K562 (cell line): ENCODE results near the gene WWC2. TPM values are rescaled to one million over a fixed set of nuclear protein-coding genes. Genes with fewer than 3 reads are reported as not detected.

Source experiments
- ATAC-seq: fragments of 200-7000 bp; cut with Tn5 transposase; 3 replicates; pipeline ENCODE4 v1.9.1; 2020; ENCODE audit warnings: moderate library complexity
- BruUV-seq: library from RNA; stranded (reverse); fragments of 400-500 nt; replicated peaks from 2 replicates; lab custom pipeline; 2021; lab: Mats Ljungman, UMichigan
- CTCF ChIA-PET: fragments of 300-600 bp; formaldehyde crosslinking; extraction: SDS; loops from one replicate; lab custom pipeline; 2021; ENCODE audit warnings: low intra/inter-chr PET ratio; lab: Yijun Ruan, JAX
- POLR2A ChIA-PET: fragments of 300-600, 350-650 bp; sonication (Branson Sonifier 250); formaldehyde crosslinking; extraction: SDS; loops from one replicate; lab custom pipeline; 2021; ENCODE audit warnings: antibody characterized with exemption, inconsistent platforms; lab: Yijun Ruan, JAX
- DNase-seq, 4 experiments: peaks; one replicate each; pipeline versions ENCODE4 v3.0.0 to v3.0.0-alpha.2; 2011 to 2018; ENCODE audit warnings: low spot score in 3 of 4, mixed read lengths in 3 of 4; ENCODE audit errors: extremely low read depth in 1 of 4
- FAIRE-seq: peaks from 2 replicates; lab custom pipeline; 2011; peaks lifted over from hg19 to GRCh38; lab: Jason Lieb, UNC
- H2AFZ ChIP-seq: 2 replicates; pipeline ENCODE4 v1.6.0; 2011; ENCODE audit warnings: low read depth, low read length, control low read depth, inconsistent platforms
- H3K27ac ChIP-seq: fragments of 200-600 bp; 3 replicates; pipeline ENCODE4 v1.8.0; 2011; ENCODE audit warnings: low read depth, mild to moderate bottlenecking, control low read depth, inconsistent platforms, low read length, moderate library complexity, mixed read lengths; ENCODE audit errors: extremely low read depth
- H3K27me3 ChIP-seq, 2 experiments: fragments of 300-600 bp in 1 of 2; 2 replicates in 1 of 2; 3 replicates in 1 of 2; pipeline versions ENCODE4 v1.6.0 to v1.8.0; 2011; ENCODE audit warnings: inconsistent platforms in 2 of 2, low read length in 2 of 2, mild to moderate bottlenecking in 1 of 2, mixed read lengths in 1 of 2, moderate library complexity in 1 of 2; ENCODE audit not compliant: control insufficient read depth in 2 of 2, insufficient read depth in 2 of 2
- H3K36me3 ChIP-seq: fragments of 300-600 bp; 3 replicates; pipeline ENCODE4 v1.8.0; 2011; ENCODE audit warnings: mild to moderate bottlenecking, low read length, inconsistent platforms; ENCODE audit not compliant: control insufficient read depth, insufficient read depth
- H3K4me1 ChIP-seq, 2 experiments: fragments of 200-600 bp in 1 of 2; replicated peaks in 1 of 2; 2 replicates in 1 of 2; 3 replicates in 1 of 2; pipeline versions ENCODE4 v1.5.1 to v1.8.0; 2011; ENCODE audit warnings: inconsistent platforms in 2 of 2, low read length in 2 of 2, mild to moderate bottlenecking in 1 of 2, mixed read lengths in 1 of 2, moderate library complexity in 1 of 2; ENCODE audit not compliant: control insufficient read depth in 2 of 2, insufficient read depth in 2 of 2
- H3K4me2 ChIP-seq: 2 replicates; pipeline ENCODE4 v1.6.1; 2011; ENCODE audit warnings: low read length, control low read depth, inconsistent platforms, mixed read lengths; ENCODE audit not compliant: insufficient read depth
- H3K4me3 ChIP-seq: fragments of 200-600 bp; sonication (generic), shearing (Covaris generic); 2 replicates; pipeline ENCODE4 v1.5.1; 2016; ENCODE audit warnings: control low read depth, inconsistent platforms
- H3K79me2 ChIP-seq: fragments of 200-600 bp; 3 replicates; pipeline ENCODE4 v1.8.0; 2011; ENCODE audit warnings: low read length, inconsistent platforms; ENCODE audit not compliant: control insufficient read depth, insufficient read depth
- H3K9ac ChIP-seq, 2 experiments: 2 replicates each; pipeline versions ENCODE4 v1.6.0 to v1.6.1; 2011; ENCODE audit warnings: low read depth in 2 of 2, low read length in 2 of 2, control low read depth in 1 of 2, inconsistent platforms in 1 of 2, mild to moderate bottlenecking in 1 of 2, mixed read lengths in 1 of 2; ENCODE audit not compliant: insufficient read depth in 1 of 2
- H3K9me1 ChIP-seq: one replicate; pipeline ENCODE4 v1.6.0; 2011; ENCODE audit warnings: inconsistent platforms, mild to moderate bottlenecking, low read length, moderate library complexity; ENCODE audit not compliant: control insufficient read depth, insufficient read depth
- H3K9me3 ChIP-seq: replicated peaks from 2 replicates; pipeline ENCODE4 v1.5.1; 2011; ENCODE audit warnings: low read depth, low read length, inconsistent platforms; ENCODE audit not compliant: control insufficient read depth, insufficient read depth
- H4K20me1 ChIP-seq: replicated peaks from 2 replicates; pipeline ENCODE4 v1.6.1; 2011; ENCODE audit warnings: low read length, inconsistent platforms, mixed read lengths; ENCODE audit not compliant: control insufficient read depth, insufficient read depth
- CBX3 ChIP-seq, 2 experiments: IDR thresholded peaks; 1 replicate in 1 of 2; 2 replicates in 1 of 2; pipeline ENCODE4 v1.6.1; 2012; ENCODE audit warnings: inconsistent platforms in 2 of 2, low read length in 2 of 2, borderline replicate concordance in 1 of 2, control low read depth in 1 of 2
- COPS2 ChIP-seq: fragments of 450-650 bp; conservative IDR thresholded peaks from 2 replicates; pipeline ENCODE4 v1.6.1; 2016; ENCODE audit warnings: mild to moderate bottlenecking, moderate library complexity
- EHMT2 ChIP-seq: fragments of 450-650 bp; IDR thresholded peaks from 2 replicates; pipeline ENCODE4 v1.6.1; 2018; ENCODE audit warnings: antibody characterized with exemption
- FOXJ2 ChIP-seq: fragments of 200-800 bp; sonication (Bioruptor generic); IDR thresholded peaks from 2 replicates; pipeline ENCODE4 v1.6.1; 2016; ENCODE audit warnings: missing genetic modification characterization, missing compliant biosample characterization
- HNRNPK ChIP-seq: fragments of 200-400 bp; formaldehyde crosslinking; IDR thresholded peaks from one replicate; pipeline ENCODE4 v1.6.1; 2018; ENCODE audit warnings: mild to moderate bottlenecking, low read depth, low read length; ENCODE audit not compliant: poor library complexity, severe bottlenecking
- NFIC ChIP-seq: fragments of 450-650 bp; IDR thresholded peaks from 2 replicates; pipeline ENCODE4 v1.6.1; 2017; ENCODE audit warnings: mild to moderate bottlenecking, inconsistent platforms
- RBM25 ChIP-seq: fragments of 200-400 bp; formaldehyde crosslinking; IDR thresholded peaks from 2 replicates; pipeline ENCODE4 v1.6.1; 2018; ENCODE audit warnings: low read length, low read depth, moderate library complexity; ENCODE audit not compliant: severe bottlenecking
- SMARCC2 ChIP-seq: fragments of 450-650 bp; IDR thresholded peaks from 2 replicates; pipeline ENCODE4 v1.6.1; 2017; ENCODE audit warnings: antibody characterized with exemption, moderate library complexity, mild to moderate bottlenecking, low read depth
- TRIM28 ChIP-seq: fragments of 450-650 bp; IDR thresholded peaks from 2 replicates; pipeline ENCODE4 v1.6.1; 2017
- ZNF584 ChIP-seq: fragments of 200-800 bp; sonication (Bioruptor generic); IDR thresholded peaks from 2 replicates; pipeline ENCODE4 v1.6.1; 2016; ENCODE audit warnings: low read depth, mild to moderate bottlenecking, missing genetic modification characterization, missing compliant biosample characterization
- in situ Hi-C: fragments of 300-500 bp; cut with MboI; formaldehyde crosslinking; loops from 4 replicates; pipeline ENCODE4 v1.15.0; 2018; ENCODE audit warnings: inconsistent platforms, mixed read lengths
- intact Hi-C: fragments of 100-400 bp; cut with micrococcal nuclease; formaldehyde crosslinking; loops from 2 replicates; pipeline ENCODE4 v1.14.2; 2022
- polyA plus RNA-seq, 8 experiments: library from polyadenylated mRNA; depleted of rRNA in 4 of 8; stranded (reverse) in 5 of 8; unstranded in 3 of 8; fragments of >200 nt; fragmentation: Nextera tagmentation in 2 of 8; fragmentation: Illumina TruSeq in 1 of 8; extraction: Ambion mirVana in 2 of 8; extraction: Trizol in 1 of 8; gene quantifications; 2 replicates each; pipeline versions ENCODE4 v1.2.1 to v1.2.3, GENCODE V29; 2011 to 2014; ENCODE audit warnings: inconsistent platforms in 1 of 8, missing spikeins in 1 of 8
- total RNA-seq, 7 experiments: library from RNA; depleted of rRNA in 6 of 7; stranded (reverse); fragments of >200 nt in 6 of 7; fragmentation: Illumina TruSeq in 2 of 7; extraction: Trizol in 2 of 7; gene quantifications; 2 replicates each; pipeline versions ENCODE4 v1.2.1 to v1.2.3, GENCODE V29; 2011 to 2021; ENCODE audit warnings: low replicate concordance in 1 of 7

WWC2 gene
- total and polyA plus RNA-seq, 9 of the 15 experiments (the other 6 are each of a cell fraction or from before 2014, with no cell fraction given) = 3.7 to 39.4 (median 19.6) TPM

- TF ChIP-seq COPS2 = no peak
- TF ChIP-seq SMARCC2 = no peak
- no peak for TF ChIP-seq ZNF584
- no peak for TF ChIP-seq FOXJ2 (tag)
- TF ChIP-seq RBM25 = peak; percentile 63
- no peak for TF ChIP-seq EHMT2
- TF ChIP-seq CBX3 (IDR thresholded peaks at IDR 0.05; ENCODE audit: borderline replicate concordance in 1 of 2, low read length in 2 of 2) = peak in 1 of 2 experiments; percentile 36; a peak in 1 of 3 replicates
- TF ChIP-seq NFIC = no peak
- no peak for TF ChIP-seq TRIM28
- no peak for TF ChIP-seq HNRNPK
- TF ChIP-seq, all 486 proteins: peak for 2
- no peaks in the 10 kb centered on the region for H3K4me1 ChIP-seq
- H3K27ac ChIP-seq = no peak overlapping the region
- no peaks in the 10 kb centered on the region for H3K79me2 ChIP-seq
- no peaks in the 10 kb centered on the region for H3K36me3 ChIP-seq
- no TSS peak for BruUV-seq
- no peaks in the 10 kb centered on the region for H3K9me3 ChIP-seq
- in situ Hi-C loops (loop anchor here (5.0 to 10.0 kb wide), 3 partner anchors 139 to 334 kb away; no protein-coding TSS in a partner anchor), intact Hi-C loops (loop anchor here (5.0 kb wide), 2 partner anchors 64 to 71 kb away; no protein-coding TSS in a partner anchor)
- no peak overlapping the region for H3K9ac ChIP-seq
- H3K9me1 ChIP-seq = no peaks in the 10 kb centered on the region
- ATAC-seq = no peak
- H4K20me1 ChIP-seq = no peaks in the 10 kb centered on the region
- no peak for DNase-seq
- FAIRE-seq = no peak
- H3K4me3 ChIP-seq = no peak overlapping the region
- ChIA-PET CTCF (interaction anchor here (4.8 kb wide), 1 partner anchor 191 kb away, joined by 44 read pairs; no protein-coding TSS in a partner anchor), POLR2A (interaction anchor here (0.6 kb wide), 1 partner anchor 169 kb away, joined by 3 read pairs; no protein-coding TSS in a partner anchor)
- no peak overlapping the region for H3K4me2 ChIP-seq
- H3K27me3 ChIP-seq = no peaks in the 10 kb centered on the region
- H2AFZ ChIP-seq = no peak overlapping the region
Observed at GRCh38 chr4:183071222-183071621, 27.8 kb upstream of the WWC2 start.
